SU-DHL-6 (cell line): ENCODE measurements around the gene CYB561D1.

ENCODE experiments used
- H2AFZ ChIP-seq: fragments of 200-600 bp; sonication (generic); 2 replicates; pipeline ENCODE4 v1.6.1; 2014; ENCODE audit warnings: low read depth, mild to moderate bottlenecking, moderate library complexity, mixed read lengths, antibody characterized with exemption, low read length; ENCODE audit not compliant: severe bottlenecking
- H3F3A ChIP-seq: fragments of 200-600 bp; shearing (Covaris generic); 2 replicates; pipeline ENCODE4 v1.6.0; 2016; ENCODE audit warnings: antibody characterized with exemption, mild to moderate bottlenecking; ENCODE audit not compliant: insufficient read depth
- H3K27ac ChIP-seq: fragments of 200-600 bp; sonication (generic); 2 replicates; pipeline ENCODE4 v1.5.1; 2016; ENCODE audit warnings: low read depth, mild to moderate bottlenecking, low read length, moderate library complexity, mixed read lengths
- H3K27me3 ChIP-seq: fragments of 200-600 bp; sonication (generic), shearing (Covaris generic); 2 replicates; pipeline ENCODE4 v1.6.0; 2014; ENCODE audit warnings: mild to moderate bottlenecking, low read length
- H3K36me3 ChIP-seq: fragments of 200-600 bp; sonication (generic); 2 replicates; pipeline ENCODE4 v1.6.1; 2014; ENCODE audit warnings: mild to moderate bottlenecking, low read length, mixed read lengths
- H3K4me2 ChIP-seq: fragments of 300-600, 200-600 bp; shearing (Covaris generic), sonication (generic); 2 replicates; pipeline ENCODE4 v1.6.0; 2014; ENCODE audit warnings: low read length, low read depth, mild to moderate bottlenecking; ENCODE audit not compliant: poor library complexity, severe bottlenecking
- H3K4me3 ChIP-seq: fragments of 200-600 bp; sonication (generic); 2 replicates; pipeline ENCODE4 v1.5.1; 2014; ENCODE audit warnings: antibody characterized with exemption, low read length, mild to moderate bottlenecking, mixed read lengths; ENCODE audit not compliant: insufficient read depth, poor library complexity, severe bottlenecking
- H3K79me2 ChIP-seq: fragments of 200-600 bp; sonication (generic); 2 replicates; pipeline ENCODE4 v1.6.1; 2014; ENCODE audit warnings: mild to moderate bottlenecking, low read length, moderate library complexity; ENCODE audit not compliant: insufficient read depth
- H3K9ac ChIP-seq: fragments of 200-600 bp; sonication (generic); 2 replicates; pipeline ENCODE4 v1.7.0; 2014; ENCODE audit warnings: mild to moderate bottlenecking, low read length
- H3K9me2 ChIP-seq: fragments of 200-600 bp; sonication (generic); replicated peaks from 2 replicates; pipeline ENCODE4 v1.6.1; 2014; ENCODE audit warnings: low read length; ENCODE audit not compliant: insufficient read depth
- H3K9me3 ChIP-seq: fragments of 200-600 bp; sonication (generic); 2 replicates; pipeline ENCODE4 v1.6.1; 2014; ENCODE audit warnings: low read length, mixed read lengths; ENCODE audit not compliant: insufficient read depth
- H4K20me1 ChIP-seq: fragments of 200-600 bp; sonication (generic); 2 replicates; pipeline ENCODE4 v1.6.1; 2014; ENCODE audit warnings: low read depth, mild to moderate bottlenecking, antibody characterized with exemption, low read length, moderate library complexity, mixed read lengths
- EZH2phosphoT487 ChIP-seq: fragments of 200-600 bp; sonication (generic), shearing (Covaris generic); conservative IDR thresholded peaks from 2 replicates; pipeline ENCODE4 v1.6.1; 2018; ENCODE audit warnings: mild to moderate bottlenecking, antibody characterized with exemption, low read length, moderate library complexity, mixed read lengths
- TF ChIP-seq, protein P1 (sequence below): fragments of 200-600 bp; sonication (generic); IDR thresholded peaks from one replicate; pipeline ENCODE4 v1.5.1; 2017; ENCODE audit warnings: antibody characterized with exemption, mild to moderate bottlenecking, low read length, moderate library complexity; ENCODE audit not compliant: insufficient read depth, poor library complexity, severe bottlenecking

Gene CYB561D1

GRCh38 chr1:109502364-109502851, 8.5 kb downstream of the CYB561D1 start:
- Histone ChIP-seq H3K9me2 (no peaks in the 10 kb centered on the region), H3K27ac (no peak overlapping the region), H3K4me2 (no peak overlapping the region), H3F3A (no peaks in the 10 kb centered on the region), H3K9ac (no peak overlapping the region), H2AFZ (no peak overlapping the region), H3K27me3 (no peaks in the 10 kb centered on the region), H3K79me2 (no peaks in the 10 kb centered on the region), H3K9me3 (no peaks in the 10 kb centered on the region), H3K4me3 (no peak overlapping the region), H3K36me3 (no peaks in the 10 kb centered on the region), H4K20me1 (no peaks in the 10 kb centered on the region)
- TF ChIP-seq, protein P1, sequence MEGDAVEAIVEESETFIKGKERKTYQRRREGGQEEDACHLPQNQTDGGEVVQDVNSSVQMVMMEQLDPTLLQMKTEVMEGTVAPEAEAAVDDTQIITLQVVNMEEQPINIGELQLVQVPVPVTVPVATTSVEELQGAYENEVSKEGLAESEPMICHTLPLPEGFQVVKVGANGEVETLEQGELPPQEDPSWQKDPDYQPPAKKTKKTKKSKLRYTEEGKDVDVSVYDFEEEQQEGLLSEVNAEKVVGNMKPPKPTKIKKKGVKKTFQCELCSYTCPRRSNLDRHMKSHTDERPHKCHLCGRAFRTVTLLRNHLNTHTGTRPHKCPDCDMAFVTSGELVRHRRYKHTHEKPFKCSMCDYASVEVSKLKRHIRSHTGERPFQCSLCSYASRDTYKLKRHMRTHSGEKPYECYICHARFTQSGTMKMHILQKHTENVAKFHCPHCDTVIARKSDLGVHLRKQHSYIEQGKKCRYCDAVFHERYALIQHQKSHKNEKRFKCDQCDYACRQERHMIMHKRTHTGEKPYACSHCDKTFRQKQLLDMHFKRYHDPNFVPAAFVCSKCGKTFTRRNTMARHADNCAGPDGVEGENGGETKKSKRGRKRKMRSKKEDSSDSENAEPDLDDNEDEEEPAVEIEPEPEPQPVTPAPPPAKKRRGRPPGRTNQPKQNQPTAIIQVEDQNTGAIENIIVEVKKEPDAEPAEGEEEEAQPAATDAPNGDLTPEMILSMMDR: no peak
- no peak for TF ChIP-seq EZH2phosphoT487

- no peaks in the 10 kb centered on the region for H3F3A ChIP-seq
- no peak overlapping the region for H3K4me2 ChIP-seq
- no peak overlapping the region for H3K4me3 ChIP-seq
- no peak for TF ChIP-seq EZH2phosphoT487
- TF ChIP-seq, protein P1: no peak
- no peaks in the 10 kb centered on the region for H3K36me3 ChIP-seq
- H3K27ac ChIP-seq: no peak overlapping the region
- no peaks in the 10 kb centered on the region for H3K79me2 ChIP-seq
- H3K9ac ChIP-seq: no peak overlapping the region
- no peaks in the 10 kb centered on the region for H4K20me1 ChIP-seq
- H3K9me3 ChIP-seq: no peaks in the 10 kb centered on the region
- H2AFZ ChIP-seq: no peak overlapping the region
- no peaks in the 10 kb centered on the region for H3K9me2 ChIP-seq
- H3K27me3 ChIP-seq: no peaks in the 10 kb centered on the region
These were observed 10.0 kb downstream of the CYB561D1 start for GRCh38 chr1:109503935-109504334.

DNA sequence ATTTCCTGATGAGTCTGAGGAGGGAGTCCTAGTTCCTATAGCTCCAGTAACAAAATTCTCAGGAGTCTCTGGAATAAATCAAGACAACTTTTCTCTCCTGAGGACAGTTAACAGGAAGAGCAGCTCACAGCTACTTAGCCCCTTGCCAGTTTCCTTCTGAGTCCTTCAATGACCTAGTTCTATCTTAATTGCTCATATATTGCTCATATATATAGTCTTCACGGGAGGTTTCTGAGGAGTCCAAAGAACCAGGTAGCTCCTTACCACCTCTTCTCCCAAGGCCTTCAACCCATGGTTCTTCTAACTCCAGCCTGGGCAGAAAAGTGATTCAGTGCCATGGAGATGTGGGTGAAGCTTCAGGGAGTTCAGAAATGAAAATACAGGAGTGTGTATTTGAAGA, 11.1 kb downstream of the CYB561D1 start:
- Histone ChIP-seq H3K27ac (no peak overlapping the region), H3F3A (no peaks in the 10 kb centered on the region), H3K9ac (no peak overlapping the region), H2AFZ (no peak overlapping the region), H3K79me2 (no peaks in the 10 kb centered on the region), H3K9me2 (no peaks in the 10 kb centered on the region), H4K20me1 (no peaks in the 10 kb centered on the region), H3K36me3 (no peaks in the 10 kb centered on the region), H3K27me3 (no peaks in the 10 kb centered on the region), H3K9me3 (no peaks in the 10 kb centered on the region), H3K4me2 (no peak overlapping the region), H3K4me3 (no peak overlapping the region)
- TF ChIP-seq, protein P1: no peak
- no peak for TF ChIP-seq EZH2phosphoT487
